Heart left ventricle (tissue), 13 donors: Measurements from ENCODE around the gene SIRPD.

ENCODE experiments used
- POLR2A ChIP-seq, 2 donors: fragments of 450-650 bp; IDR thresholded peaks; one replicate each; pipeline ENCODE4 v1.6.1; 2017; ENCODE audit warnings: antibody characterized with exemption in 2 of 2, mild to moderate bottlenecking in 2 of 2, moderate library complexity in 2 of 2
- TF ChIP-seq, protein P1 (sequence below), 12 donors: fragments of 200-600 bp; sonication (generic) in 4 of 12; IDR thresholded peaks; one replicate each; pipeline versions ENCODE4 v1.5.0 to v1.8.0; 2018 to 2022; ENCODE audit warnings: antibody characterized with exemption in 12 of 12, mild to moderate bottlenecking in 5 of 12
- donor health status: ischemic (EF 13 %, LVEDD 7.1; RV severe dilation, severe dysfunction).
- donor health status: DM: no; HTN: yes; CAD: no.
- donor health status: DM: no; HTN: no; CAD: no.
- donor health status: ischemic (EF 25% LVEDD 6.9; RV normal size, moderate dysfunction).
- donor health status: ischemic (EF 25% LVEDD 5.7; RV mildly dilated, moderate dysfunction).
- donor health status: ischemic (EF 35%, LVEDD 5.7; RV mildly dilated, moderate dysfunction).
- donor health status: nonischemic (EF 11% LVEDD 7.7; RV severe dilation, severe dysfunction).
- donor health status: DM: yes; HTN: yes; CAD: no.
- donor health status: PGD.
- donor health status: ischemic (EF 29% LVEDD 5.4; RV normal size, mild dysfunction).
- donor health status: nonischemic (EF 23%, LVEDD 6.1; RV moderate dilation, normal function).

DNA sequence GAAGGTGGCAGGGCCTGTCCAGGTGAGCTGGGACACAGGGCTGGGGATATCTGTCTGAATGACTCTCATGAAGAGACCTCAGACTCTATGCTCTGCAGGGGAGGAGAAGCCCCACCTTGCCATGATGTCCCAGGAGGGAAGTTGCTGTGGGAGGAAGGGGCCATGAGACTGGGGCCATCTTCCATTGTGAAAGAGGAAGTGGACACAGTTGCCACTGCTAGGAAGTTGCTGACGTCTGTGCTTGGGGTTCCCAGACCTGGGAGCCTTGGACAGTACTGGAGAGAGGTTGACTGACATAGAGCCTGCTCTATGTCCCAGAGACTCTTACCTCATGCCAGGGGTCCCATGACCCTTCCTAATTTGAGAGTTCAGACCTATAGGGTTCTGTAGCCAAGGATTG, 37.8 kb upstream of the SIRPD start:
- TF ChIP-seq, protein P1, sequence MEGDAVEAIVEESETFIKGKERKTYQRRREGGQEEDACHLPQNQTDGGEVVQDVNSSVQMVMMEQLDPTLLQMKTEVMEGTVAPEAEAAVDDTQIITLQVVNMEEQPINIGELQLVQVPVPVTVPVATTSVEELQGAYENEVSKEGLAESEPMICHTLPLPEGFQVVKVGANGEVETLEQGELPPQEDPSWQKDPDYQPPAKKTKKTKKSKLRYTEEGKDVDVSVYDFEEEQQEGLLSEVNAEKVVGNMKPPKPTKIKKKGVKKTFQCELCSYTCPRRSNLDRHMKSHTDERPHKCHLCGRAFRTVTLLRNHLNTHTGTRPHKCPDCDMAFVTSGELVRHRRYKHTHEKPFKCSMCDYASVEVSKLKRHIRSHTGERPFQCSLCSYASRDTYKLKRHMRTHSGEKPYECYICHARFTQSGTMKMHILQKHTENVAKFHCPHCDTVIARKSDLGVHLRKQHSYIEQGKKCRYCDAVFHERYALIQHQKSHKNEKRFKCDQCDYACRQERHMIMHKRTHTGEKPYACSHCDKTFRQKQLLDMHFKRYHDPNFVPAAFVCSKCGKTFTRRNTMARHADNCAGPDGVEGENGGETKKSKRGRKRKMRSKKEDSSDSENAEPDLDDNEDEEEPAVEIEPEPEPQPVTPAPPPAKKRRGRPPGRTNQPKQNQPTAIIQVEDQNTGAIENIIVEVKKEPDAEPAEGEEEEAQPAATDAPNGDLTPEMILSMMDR (IDR thresholded peaks at IDR 0.05) = no peak
- no peak for TF ChIP-seq POLR2A (IDR thresholded peaks at IDR 0.05)
